HTR-8/SVneo (cell line): ENCODE data around the gene IL17RB.

Experiments
- DNase-seq: peaks from one replicate; pipeline ENCODE4 v3.0.0; 2011; ENCODE audit warnings: low spot score, mixed read lengths; ENCODE audit not compliant: insufficient read length
- FAIRE-seq: peaks from 2 replicates; lab custom pipeline; 2011; peaks lifted over from hg19 to GRCh38; lab: Jason Lieb, UNC

Gene IL17RB

GRCh38 chr3:53899750-53900149 is 53.4 kb downstream of the IL17RB start:
- no peak for DNase-seq
- no peak for FAIRE-seq

DNA sequence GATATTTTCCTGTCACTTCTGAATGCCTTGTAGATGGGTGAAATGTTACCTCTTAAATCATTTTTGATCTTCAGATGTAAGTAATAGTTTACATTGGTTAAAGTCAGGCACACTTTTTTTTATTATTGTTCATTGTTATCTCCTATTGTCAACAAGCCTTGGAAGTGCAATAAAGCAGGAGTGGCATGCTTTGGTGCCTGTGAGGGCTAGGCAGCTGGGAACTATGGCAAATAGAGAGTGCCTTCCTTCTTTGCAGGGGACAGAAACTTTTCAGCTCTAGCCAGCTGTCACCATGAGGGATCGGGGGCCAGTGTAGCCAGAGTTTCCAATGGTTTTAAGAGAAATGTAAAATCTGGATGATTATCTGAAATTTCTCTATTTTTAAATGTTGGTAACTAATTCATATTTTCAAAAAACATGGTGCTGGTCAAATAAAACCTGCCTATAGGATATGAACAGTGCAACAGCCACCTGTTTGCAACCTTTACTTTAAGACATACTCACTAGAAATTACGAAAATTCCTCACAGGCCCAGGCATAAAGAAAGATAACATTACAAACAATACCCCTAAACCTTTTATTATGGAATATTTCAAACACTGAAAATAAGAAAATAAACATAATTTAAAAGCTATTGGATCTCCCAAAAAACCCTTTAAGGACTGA is 54.4 kb downstream of the IL17RB start:
- FAIRE-seq, result no peak
- DNase-seq, result no peak

DNA sequence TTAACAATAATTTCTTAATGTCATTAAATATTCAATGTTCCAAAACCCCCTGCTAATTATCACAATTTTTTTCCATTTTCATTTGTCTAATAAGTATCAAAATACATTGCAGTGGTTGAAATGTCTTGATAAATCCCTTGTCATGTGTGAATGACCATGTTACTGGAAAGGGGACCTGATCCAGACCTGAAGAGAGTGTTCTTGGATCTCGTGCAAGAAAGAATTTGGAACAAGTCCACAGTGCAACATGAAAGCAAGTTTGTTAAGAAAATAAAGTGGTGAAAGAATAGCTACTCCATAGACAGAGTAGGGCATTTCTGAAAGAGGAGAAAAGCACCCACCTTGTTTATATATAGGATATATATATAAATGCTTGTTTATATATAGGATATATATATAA is 55.7 kb downstream of the IL17RB start:
- FAIRE-seq (no peak), DNase-seq (no peak)

GRCh38 chr3:53902711-53903110 is 56.3 kb downstream of the IL17RB start:
- FAIRE-seq, result no peak
- DNase-seq, result no peak

GRCh38 chr3:53913401-53913800 is 67.0 kb downstream of the IL17RB start:
- FAIRE-seq (no peak), DNase-seq (no peak)
